GM23338 (cell line): ENCODE data around the gene OBI1.

Source experiments
- EZH2 ChIP-seq: fragments of 200-600 bp; sonication (generic); IDR thresholded peaks from one replicate; pipeline ENCODE4 v1.8.0; 2017; ENCODE audit warnings: antibody characterized with exemption, mild to moderate bottlenecking, low read depth; ENCODE audit not compliant: unreplicated experiment
- EZH2phosphoT487 ChIP-seq: fragments of 200-600 bp; sonication (generic); IDR thresholded peaks from one replicate; pipeline ENCODE4 v1.8.1; 2018; ENCODE audit warnings: antibody characterized with exemption; ENCODE audit not compliant: unreplicated experiment
- POLR2AphosphoS5 ChIP-seq: IDR thresholded peaks from 2 replicates; pipeline ENCODE4 v1.6.1; 2016; ENCODE audit warnings: antibody characterized with exemption, low read depth
- TF ChIP-seq, protein P1 (sequence below), 2 experiments: fragments of 200-600 bp in 1 of 2; sonication (generic) in 1 of 2; conservative IDR thresholded peaks; 2 replicates each; pipeline versions ENCODE4 v1.5.1 to v1.6.1; 2016 to 2017; ENCODE audit warnings: antibody characterized with exemption in 2 of 2, low read depth in 2 of 2, mild to moderate bottlenecking in 2 of 2, moderate library complexity in 1 of 2
- TF ChIP-seq, protein P2 (sequence below): IDR thresholded peaks from one replicate; pipeline ENCODE4 v1.6.1; 2018; ENCODE audit warnings: antibody characterized with exemption; ENCODE audit not compliant: unreplicated experiment

DNA sequence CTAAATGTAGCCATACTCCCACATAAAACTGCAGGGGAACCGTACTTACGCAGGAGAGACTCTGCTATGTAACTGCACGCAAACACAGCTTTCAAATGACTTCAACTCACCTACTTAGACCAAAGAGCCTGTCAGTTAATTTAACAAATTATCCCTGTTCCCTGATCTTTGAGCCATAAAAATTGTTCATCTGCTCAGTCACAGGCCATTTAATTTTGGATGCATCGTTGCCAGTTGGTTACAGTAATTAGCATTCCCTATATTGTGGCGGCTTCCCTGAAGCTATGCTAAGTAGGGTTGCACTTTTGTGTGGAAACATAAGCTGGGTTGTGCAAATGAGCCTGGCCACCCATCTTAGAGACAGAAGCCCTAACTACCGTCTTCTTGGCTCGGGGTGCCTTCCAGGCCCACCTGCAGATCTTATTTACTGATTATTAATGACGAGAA is 21.2 kb upstream of the OBI1 start:
- TF ChIP-seq EZH2phosphoT487 (no peak), EZH2 (no peak), POLR2AphosphoS5 (no peak)
- TF ChIP-seq, protein P1, sequence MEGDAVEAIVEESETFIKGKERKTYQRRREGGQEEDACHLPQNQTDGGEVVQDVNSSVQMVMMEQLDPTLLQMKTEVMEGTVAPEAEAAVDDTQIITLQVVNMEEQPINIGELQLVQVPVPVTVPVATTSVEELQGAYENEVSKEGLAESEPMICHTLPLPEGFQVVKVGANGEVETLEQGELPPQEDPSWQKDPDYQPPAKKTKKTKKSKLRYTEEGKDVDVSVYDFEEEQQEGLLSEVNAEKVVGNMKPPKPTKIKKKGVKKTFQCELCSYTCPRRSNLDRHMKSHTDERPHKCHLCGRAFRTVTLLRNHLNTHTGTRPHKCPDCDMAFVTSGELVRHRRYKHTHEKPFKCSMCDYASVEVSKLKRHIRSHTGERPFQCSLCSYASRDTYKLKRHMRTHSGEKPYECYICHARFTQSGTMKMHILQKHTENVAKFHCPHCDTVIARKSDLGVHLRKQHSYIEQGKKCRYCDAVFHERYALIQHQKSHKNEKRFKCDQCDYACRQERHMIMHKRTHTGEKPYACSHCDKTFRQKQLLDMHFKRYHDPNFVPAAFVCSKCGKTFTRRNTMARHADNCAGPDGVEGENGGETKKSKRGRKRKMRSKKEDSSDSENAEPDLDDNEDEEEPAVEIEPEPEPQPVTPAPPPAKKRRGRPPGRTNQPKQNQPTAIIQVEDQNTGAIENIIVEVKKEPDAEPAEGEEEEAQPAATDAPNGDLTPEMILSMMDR (conservative IDR thresholded peaks at IDR 0.05; ENCODE audit: low read depth in 2 of 2) = no peak
- TF ChIP-seq, protein P2, sequence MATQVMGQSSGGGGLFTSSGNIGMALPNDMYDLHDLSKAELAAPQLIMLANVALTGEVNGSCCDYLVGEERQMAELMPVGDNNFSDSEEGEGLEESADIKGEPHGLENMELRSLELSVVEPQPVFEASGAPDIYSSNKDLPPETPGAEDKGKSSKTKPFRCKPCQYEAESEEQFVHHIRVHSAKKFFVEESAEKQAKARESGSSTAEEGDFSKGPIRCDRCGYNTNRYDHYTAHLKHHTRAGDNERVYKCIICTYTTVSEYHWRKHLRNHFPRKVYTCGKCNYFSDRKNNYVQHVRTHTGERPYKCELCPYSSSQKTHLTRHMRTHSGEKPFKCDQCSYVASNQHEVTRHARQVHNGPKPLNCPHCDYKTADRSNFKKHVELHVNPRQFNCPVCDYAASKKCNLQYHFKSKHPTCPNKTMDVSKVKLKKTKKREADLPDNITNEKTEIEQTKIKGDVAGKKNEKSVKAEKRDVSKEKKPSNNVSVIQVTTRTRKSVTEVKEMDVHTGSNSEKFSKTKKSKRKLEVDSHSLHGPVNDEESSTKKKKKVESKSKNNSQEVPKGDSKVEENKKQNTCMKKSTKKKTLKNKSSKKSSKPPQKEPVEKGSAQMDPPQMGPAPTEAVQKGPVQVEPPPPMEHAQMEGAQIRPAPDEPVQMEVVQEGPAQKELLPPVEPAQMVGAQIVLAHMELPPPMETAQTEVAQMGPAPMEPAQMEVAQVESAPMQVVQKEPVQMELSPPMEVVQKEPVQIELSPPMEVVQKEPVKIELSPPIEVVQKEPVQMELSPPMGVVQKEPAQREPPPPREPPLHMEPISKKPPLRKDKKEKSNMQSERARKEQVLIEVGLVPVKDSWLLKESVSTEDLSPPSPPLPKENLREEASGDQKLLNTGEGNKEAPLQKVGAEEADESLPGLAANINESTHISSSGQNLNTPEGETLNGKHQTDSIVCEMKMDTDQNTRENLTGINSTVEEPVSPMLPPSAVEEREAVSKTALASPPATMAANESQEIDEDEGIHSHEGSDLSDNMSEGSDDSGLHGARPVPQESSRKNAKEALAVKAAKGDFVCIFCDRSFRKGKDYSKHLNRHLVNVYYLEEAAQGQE = no peak
